Measurements from ENCODE around the gene FAM240A. TPM values are rescaled to one million over a fixed set of nuclear protein-coding genes. Genes with fewer than 3 reads are reported as not detected.

The FAM240A gene
- total RNA-seq, 4 donors from 2014 or later = 0.64 TPM; not detected in 3

- Histone ChIP-seq H3K9me3 (no peaks in the 10 kb centered on the region), H3K4me1 (peaks cover 41% of the 10 kb centered on the region), H3K27ac (no peak overlapping the region), H3K4me3 (no peak overlapping the region), H3K36me3 (no peaks in the 10 kb centered on the region), H3K27me3 (no peaks in the 10 kb centered on the region)
- peak in 1 of 2 donors; percentile 65 for DNase-seq (ENCODE audit: low spot score in 2 of 2)
- TF ChIP-seq EP300 (IDR thresholded peaks at IDR 0.05) = no peak
- TF ChIP-seq POLR2A (IDR thresholded peaks at IDR 0.05) = no peak
- TF ChIP-seq POLR2AphosphoS5 (IDR thresholded peaks at IDR 0.05) = no peak
- TF ChIP-seq, protein P1, sequence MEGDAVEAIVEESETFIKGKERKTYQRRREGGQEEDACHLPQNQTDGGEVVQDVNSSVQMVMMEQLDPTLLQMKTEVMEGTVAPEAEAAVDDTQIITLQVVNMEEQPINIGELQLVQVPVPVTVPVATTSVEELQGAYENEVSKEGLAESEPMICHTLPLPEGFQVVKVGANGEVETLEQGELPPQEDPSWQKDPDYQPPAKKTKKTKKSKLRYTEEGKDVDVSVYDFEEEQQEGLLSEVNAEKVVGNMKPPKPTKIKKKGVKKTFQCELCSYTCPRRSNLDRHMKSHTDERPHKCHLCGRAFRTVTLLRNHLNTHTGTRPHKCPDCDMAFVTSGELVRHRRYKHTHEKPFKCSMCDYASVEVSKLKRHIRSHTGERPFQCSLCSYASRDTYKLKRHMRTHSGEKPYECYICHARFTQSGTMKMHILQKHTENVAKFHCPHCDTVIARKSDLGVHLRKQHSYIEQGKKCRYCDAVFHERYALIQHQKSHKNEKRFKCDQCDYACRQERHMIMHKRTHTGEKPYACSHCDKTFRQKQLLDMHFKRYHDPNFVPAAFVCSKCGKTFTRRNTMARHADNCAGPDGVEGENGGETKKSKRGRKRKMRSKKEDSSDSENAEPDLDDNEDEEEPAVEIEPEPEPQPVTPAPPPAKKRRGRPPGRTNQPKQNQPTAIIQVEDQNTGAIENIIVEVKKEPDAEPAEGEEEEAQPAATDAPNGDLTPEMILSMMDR (IDR thresholded peaks at IDR 0.05) = no peak
- WGBS = 100% methylated on average over 1 of the region's 6 CpGs
These were observed 52.1 kb downstream of the FAM240A start for GRCh38 chr3:46664188-46664970.

DNA sequence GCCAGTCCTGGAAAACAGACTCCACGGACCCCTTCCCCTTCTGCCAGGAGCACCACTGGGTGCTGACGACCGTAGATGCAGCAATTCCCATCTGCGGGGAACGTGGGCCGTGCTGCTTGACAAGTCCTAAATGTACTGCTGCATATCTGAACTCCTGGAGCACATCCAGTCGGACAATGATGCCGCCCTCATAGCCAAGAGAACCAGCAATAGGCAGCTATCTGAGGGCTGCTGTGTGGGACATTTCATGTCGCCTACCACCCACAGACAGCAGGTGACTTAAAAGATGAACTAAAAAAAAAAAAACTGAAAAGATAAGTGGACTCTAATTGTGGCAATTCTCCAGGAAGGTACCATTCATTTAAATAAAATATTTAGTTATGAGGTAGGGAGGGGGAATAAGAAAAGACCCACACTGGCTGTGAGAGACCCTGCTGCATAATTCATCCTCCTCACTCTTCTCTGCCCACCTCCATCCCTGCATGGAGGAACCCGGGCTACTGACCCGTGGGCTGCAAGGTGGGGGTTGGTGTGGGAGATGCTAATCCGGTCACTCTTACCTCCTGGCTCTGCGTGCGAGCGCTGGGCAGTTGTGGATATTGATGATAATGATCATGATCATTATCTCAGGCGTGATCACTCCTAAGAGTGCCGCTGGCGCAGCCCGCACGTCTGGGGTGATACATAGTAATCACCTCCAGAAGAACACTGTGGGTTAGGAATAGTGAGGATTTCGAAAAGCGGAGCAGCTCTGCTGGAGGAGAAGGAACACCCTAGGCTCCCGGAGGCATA is 52.8 kb downstream of the FAM240A start:
- WGBS = 73% methylated on average over 22 of the region's 23 CpGs
- no peak overlapping the region for H3K4me3 ChIP-seq
- TF ChIP-seq, protein P1 (IDR thresholded peaks at IDR 0.05) = no peak
- no peak for TF ChIP-seq POLR2AphosphoS5 (IDR thresholded peaks at IDR 0.05)
- no peak for TF ChIP-seq POLR2A (IDR thresholded peaks at IDR 0.05)
- no peak for TF ChIP-seq EP300 (IDR thresholded peaks at IDR 0.05)
- peaks cover 39% of the 10 kb centered on the region for H3K4me1 ChIP-seq
- no peaks in the 10 kb centered on the region for H3K9me3 ChIP-seq
- H3K27me3 ChIP-seq = no peaks in the 10 kb centered on the region
- DNase-seq (ENCODE audit: low spot score in 2 of 2) = peak in 1 of 2 donors; percentile 61
- H3K27ac ChIP-seq = no peak overlapping the region
- H3K36me3 ChIP-seq = no peaks in the 10 kb centered on the region

DNA sequence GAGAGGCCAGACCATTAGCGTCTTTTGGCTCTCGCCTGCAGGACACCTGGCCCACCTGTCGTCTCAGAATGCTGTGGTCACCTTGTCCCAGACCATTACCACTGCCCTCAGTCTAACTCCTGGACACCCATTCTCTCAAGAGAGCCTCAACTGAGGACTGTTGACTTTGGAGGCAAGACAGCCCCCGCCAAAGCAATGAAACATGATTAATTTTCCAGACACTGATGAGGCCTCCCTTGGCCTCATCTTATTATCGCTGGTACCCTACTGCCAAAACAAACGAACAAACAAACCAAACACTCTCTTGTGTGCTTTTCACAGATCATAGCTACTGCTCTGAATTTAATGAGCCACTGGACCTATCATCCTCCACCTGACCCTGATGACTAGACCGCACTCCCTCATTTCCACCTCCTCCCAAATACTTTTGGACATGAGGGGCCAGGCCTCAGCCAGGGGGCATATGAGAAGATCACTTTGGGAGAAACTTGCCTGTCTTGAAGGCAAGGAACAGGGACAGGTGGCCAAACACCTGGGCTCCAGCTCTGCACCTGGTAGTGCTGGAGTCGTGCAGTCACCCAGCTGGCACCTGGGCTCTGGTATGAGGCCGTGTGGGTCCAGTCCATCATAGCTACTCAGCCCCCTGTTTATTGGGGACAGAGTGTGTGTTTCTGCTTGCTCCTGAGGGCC is 53.6 kb downstream of the FAM240A start:
- Histone ChIP-seq H3K9me3 (no peaks in the 10 kb centered on the region), H3K27ac (no peak overlapping the region), H3K4me3 (no peak overlapping the region), H3K36me3 (no peaks in the 10 kb centered on the region), H3K27me3 (no peaks in the 10 kb centered on the region), H3K4me1 (peaks cover 32% of the 10 kb centered on the region)
- 76% methylated on average over 9 of the region's 9 CpGs for WGBS
- TF ChIP-seq POLR2AphosphoS5 (IDR thresholded peaks at IDR 0.05) (no peak), EP300 (IDR thresholded peaks at IDR 0.05) (no peak), POLR2A (IDR thresholded peaks at IDR 0.05) (no peak)
- TF ChIP-seq, protein P1 (IDR thresholded peaks at IDR 0.05) = no peak
- DNase-seq (ENCODE audit: low spot score in 2 of 2) = peak in 1 of 2 donors; percentile 43

DNA sequence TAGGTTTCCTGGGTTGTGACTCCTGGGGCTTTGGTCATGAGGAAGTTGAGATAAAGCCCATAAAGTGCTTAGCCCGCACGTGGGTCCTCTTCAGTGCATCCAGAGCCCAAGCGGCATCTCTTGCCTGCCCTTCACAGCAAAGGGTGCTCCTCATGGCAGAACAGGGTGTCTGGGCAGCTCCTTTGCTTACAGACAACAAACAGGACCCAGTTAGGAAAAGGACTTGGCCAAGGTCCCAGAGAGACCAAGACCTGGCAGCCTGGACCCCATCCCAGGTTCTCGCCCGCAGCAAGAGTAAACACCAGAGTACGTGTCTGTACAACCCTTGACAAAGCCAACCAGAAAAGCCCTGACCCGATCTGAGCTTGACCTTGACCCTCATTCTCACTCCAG is 54.1 kb downstream of the FAM240A start:
- TF ChIP-seq EP300 (IDR thresholded peaks at IDR 0.05) (no peak), POLR2A (IDR thresholded peaks at IDR 0.05) (no peak), POLR2AphosphoS5 (IDR thresholded peaks at IDR 0.05) (no peak)
- TF ChIP-seq, protein P1 (IDR thresholded peaks at IDR 0.05) = no peak
- no peaks in the 10 kb centered on the region for H3K27me3 ChIP-seq
- WGBS = 83% methylated on average over 2 of the region's 7 CpGs

More for the DNA sequence above, 54.1 kb downstream of the FAM240A start:
- Histone ChIP-seq H3K36me3 (no peaks in the 10 kb centered on the region), H3K27ac (no peak overlapping the region), H3K9me3 (no peaks in the 10 kb centered on the region), H3K4me1 (peaks cover 27% of the 10 kb centered on the region), H3K4me3 (no peak overlapping the region)
- peak; percentile 44 to 72 for DNase-seq (ENCODE audit: low spot score in 2 of 2)
